ENCODE measurements around the gene KCNK6. TPM values are rescaled to one million over a fixed set of nuclear protein-coding genes. Genes with fewer than 3 reads are reported as not detected.

KCNK6 gene
- total and polyA plus RNA-seq, 10 of the 15 experiments (the other 5 are each of a cell fraction or from before 2014, with no cell fraction given): 0.04 to 1.4 (median 1.1) TPM

- Histone ChIP-seq H2AFZ (ENCODE audit: control insufficient read depth, low read depth, low read length) (no peak overlapping the region), H3K79me2 (ENCODE audit: control insufficient read depth, insufficient read depth, low read length) (no peaks in the 10 kb centered on the region), H3K9ac (ENCODE audit: control insufficient read depth, insufficient read depth, low read length) (no peak overlapping the region), H4K20me1 (ENCODE audit: control insufficient read depth, insufficient read depth) (no peaks in the 10 kb centered on the region), H3K4me3 (no peak overlapping the region), H3K27me3 (replicated peaks in 1 of 2; ENCODE audit: control insufficient read depth in 2 of 2, insufficient read depth in 2 of 2, low read length in 1 of 2) (no peaks in the 10 kb centered on the region), H3K4me1 (ENCODE audit: control insufficient read depth, insufficient read depth, low read length) (peaks cover 8% of the 10 kb centered on the region), H3K27ac (ENCODE audit: control insufficient read depth, insufficient read depth) (no peak overlapping the region), H3K9me3 (replicated peaks; ENCODE audit: control insufficient read depth, insufficient read depth, low read length) (no peaks in the 10 kb centered on the region), H3K4me2 (ENCODE audit: control insufficient read depth, insufficient read depth) (no peak overlapping the region), H3K36me3 (ENCODE audit: control insufficient read depth in 2 of 2, insufficient read depth in 2 of 2, low read length in 1 of 2) (no peaks in the 10 kb centered on the region)
- DNase-seq (ENCODE audit: low read depth, low spot score) (no peak), ATAC-seq (no peak), FAIRE-seq (no peak)
- ChIA-PET RAD21 (ENCODE audit: unreplicated experiment) (no interaction called here), SMC1A (ENCODE audit: uncharacterized antibody, unreplicated experiment) (no interaction called here), POLR2A (interaction anchor here (0.5 kb wide), 1 partner anchor 225 kb away, joined by 4 read pairs; no protein-coding TSS in a partner anchor), CTCF (interaction anchor here (0.8 kb wide), 1 partner anchor 18 kb away, joined by 3 read pairs; no protein-coding TSS in a partner anchor)
- WGBS (ENCODE audit: insufficient coverage, insufficient replicate concordance, low lambda C conversion rate, missing lambda C conversion rate): 78% methylated on average over 8 of the region's 8 CpGs
- TF ChIP-seq TCF12 (IDR thresholded peaks at IDR 0.05; ENCODE audit: low read depth, low read length) (no peak), PAX5 (IDR thresholded peaks at IDR 0.05; ENCODE audit: borderline replicate concordance, low read depth, low read length) (no peak), RFX5 (IDR thresholded peaks at IDR 0.05; ENCODE audit: low read depth, low read length) (no peak), ETV6 (conservative IDR thresholded peaks at IDR 0.05 in 1 of 2, IDR thresholded peaks at IDR 0.05 in 1 of 2; ENCODE audit: borderline replicate concordance in 1 of 2, low read depth in 1 of 2) (no peak), ESRRA (IDR thresholded peaks at IDR 0.05; ENCODE audit: low read length) (no peak), NR2F1 (conservative IDR thresholded peaks at IDR 0.05) (no peak), ZNF274 (IDR thresholded peaks at IDR 0.05; ENCODE audit: insufficient read depth, insufficient read length) (no peak), NR2C1 (IDR thresholded peaks at IDR 0.05) (no peak), JUND (IDR thresholded peaks at IDR 0.05; ENCODE audit: low read depth, low read length) (no peak), HDAC6 (IDR thresholded peaks at IDR 0.05; ENCODE audit: unreplicated experiment) (no peak)
- TF ChIP-seq, protein P1, sequence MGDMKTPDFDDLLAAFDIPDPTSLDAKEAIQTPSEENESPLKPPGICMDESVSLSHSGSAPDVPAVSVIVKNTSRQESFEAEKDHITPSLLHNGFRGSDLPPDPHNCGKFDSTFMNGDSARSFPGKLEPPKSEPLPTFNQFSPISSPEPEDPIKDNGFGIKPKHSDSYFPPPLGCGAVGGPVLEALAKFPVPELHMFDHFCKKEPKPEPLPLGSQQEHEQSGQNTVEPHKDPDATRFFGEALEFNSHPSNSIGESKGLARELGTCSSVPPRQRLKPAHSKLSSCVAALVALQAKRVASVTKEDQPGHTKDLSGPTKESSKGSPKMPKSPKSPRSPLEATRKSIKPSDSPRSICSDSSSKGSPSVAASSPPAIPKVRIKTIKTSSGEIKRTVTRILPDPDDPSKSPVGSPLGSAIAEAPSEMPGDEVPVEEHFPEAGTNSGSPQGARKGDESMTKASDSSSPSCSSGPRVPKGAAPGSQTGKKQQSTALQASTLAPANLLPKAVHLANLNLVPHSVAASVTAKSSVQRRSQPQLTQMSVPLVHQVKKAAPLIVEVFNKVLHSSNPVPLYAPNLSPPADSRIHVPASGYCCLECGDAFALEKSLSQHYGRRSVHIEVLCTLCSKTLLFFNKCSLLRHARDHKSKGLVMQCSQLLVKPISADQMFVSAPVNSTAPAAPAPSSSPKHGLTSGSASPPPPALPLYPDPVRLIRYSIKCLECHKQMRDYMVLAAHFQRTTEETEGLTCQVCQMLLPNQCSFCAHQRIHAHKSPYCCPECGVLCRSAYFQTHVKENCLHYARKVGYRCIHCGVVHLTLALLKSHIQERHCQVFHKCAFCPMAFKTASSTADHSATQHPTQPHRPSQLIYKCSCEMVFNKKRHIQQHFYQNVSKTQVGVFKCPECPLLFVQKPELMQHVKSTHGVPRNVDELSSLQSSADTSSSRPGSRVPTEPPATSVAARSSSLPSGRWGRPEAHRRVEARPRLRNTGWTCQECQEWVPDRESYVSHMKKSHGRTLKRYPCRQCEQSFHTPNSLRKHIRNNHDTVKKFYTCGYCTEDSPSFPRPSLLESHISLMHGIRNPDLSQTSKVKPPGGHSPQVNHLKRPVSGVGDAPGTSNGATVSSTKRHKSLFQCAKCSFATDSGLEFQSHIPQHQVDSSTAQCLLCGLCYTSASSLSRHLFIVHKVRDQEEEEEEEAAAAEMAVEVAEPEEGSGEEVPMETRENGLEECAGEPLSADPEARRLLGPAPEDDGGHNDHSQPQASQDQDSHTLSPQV (IDR thresholded peaks at IDR 0.05): no peak
- no TSS peak for BruUV-seq (replicated peaks)
- intact Hi-C loops (cut with micrococcal nuclease; ENCODE audit: unreplicated experiment): no loop called here
- in situ Hi-C loops (cut with MboI): no loop called here
Observed at GRCh38 chr19:38283271-38283670, 36.4 kb upstream of the KCNK6 start.
